Activated B cell treated with CpG ODN at 0.5 μM for 24 hours (primary cell): ENCODE measurements around the gene LUZP2. TPM values are rescaled to one million over a fixed set of nuclear protein-coding genes. Genes with fewer than 3 reads are reported as not detected.

Experiments used
- ATAC-seq: fragments of 200-7000 bp; cut with Tn5 transposase; one replicate; pipeline ENCODE4 v1.10.0; 2021; ENCODE audit warnings: low read depth, mild to moderate bottlenecking, moderate library complexity
- CTCF ChIA-PET: fragments of 350-600 bp; sonication (Branson Sonifier 250); formaldehyde crosslinking; loops from one replicate; lab custom pipeline; 2021; ENCODE audit warnings: antibody characterized with exemption; lab: Charles Lee
- POLR2A ChIA-PET: fragments of 350-600 bp; sonication (Branson Sonifier 250); formaldehyde crosslinking; loops from one replicate; lab custom pipeline; 2021; ENCODE audit warnings: antibody characterized with exemption; lab: Charles Lee
- DNase-seq: peaks from one replicate; pipeline ENCODE4 v3.0.0; 2022
- H3K27ac Mint-ChIP-seq: one replicate; pipeline ENCODE4 v1.8.0; 2020; ENCODE audit warnings: mixed read lengths
- H3K27me3 Mint-ChIP-seq: one replicate; pipeline ENCODE4 v1.8.0; 2021; ENCODE audit warnings: mixed read lengths
- H3K36me3 Mint-ChIP-seq: one replicate; pipeline ENCODE4 v1.8.0; 2021; ENCODE audit warnings: low read depth, mixed read lengths
- H3K4me1 Mint-ChIP-seq: one replicate; pipeline ENCODE4 v1.8.0; 2021; ENCODE audit warnings: mixed read lengths
- H3K4me3 Mint-ChIP-seq: one replicate; pipeline ENCODE4 v1.8.0; 2020; ENCODE audit warnings: mild to moderate bottlenecking, mixed read lengths
- H3K9me3 Mint-ChIP-seq: one replicate; pipeline ENCODE4 v1.8.0; 2020; ENCODE audit warnings: mixed read lengths
- intact Hi-C: fragments of 100-400 bp; cut with micrococcal nuclease; formaldehyde crosslinking; loops from one replicate; pipeline ENCODE4 v1.15.1; 2024
- total RNA-seq: library from RNA; stranded (reverse); gene quantifications from 2 replicates; pipeline ENCODE4 v1.2.3, GENCODE V29; 2022
- TF ChIP-seq, protein P1 (sequence below): fragments of 200-600 bp; IDR thresholded peaks from one replicate; pipeline ENCODE4 v1.8.0; 2022; ENCODE audit warnings: antibody characterized with exemption, mild to moderate bottlenecking

The LUZP2 gene
- total RNA-seq, 1 donor from 2014 or later = not detected

DNA sequence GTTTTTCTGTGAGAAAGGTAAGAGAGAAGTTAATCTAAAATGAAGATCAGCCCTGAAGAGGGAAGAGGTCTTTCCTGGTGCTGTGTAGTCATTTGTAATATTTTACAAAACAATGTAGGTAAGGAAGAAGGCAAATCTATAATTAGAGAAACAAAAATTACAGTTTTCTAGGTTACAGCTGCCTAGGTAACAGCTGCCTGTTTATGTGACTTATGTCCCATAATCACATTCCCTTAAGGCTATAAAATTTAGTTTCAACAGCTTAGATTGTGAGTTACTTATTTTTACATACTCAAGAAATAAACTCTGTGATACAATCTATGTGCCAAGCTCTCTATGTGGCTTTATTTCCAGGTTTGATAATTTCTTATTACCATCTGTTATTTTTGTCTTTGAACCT, 19.8 kb downstream of the LUZP2 start:
- intact Hi-C loops = no loop called here
- ChIA-PET POLR2A (no interaction called here), CTCF (no interaction called here)
- H3K9me3 Mint-ChIP-seq = no peaks in the 10 kb centered on the region
- H3K4me1 Mint-ChIP-seq = no peaks in the 10 kb centered on the region
- no peaks in the 10 kb centered on the region for H3K27me3 Mint-ChIP-seq
- TF ChIP-seq, protein P1, sequence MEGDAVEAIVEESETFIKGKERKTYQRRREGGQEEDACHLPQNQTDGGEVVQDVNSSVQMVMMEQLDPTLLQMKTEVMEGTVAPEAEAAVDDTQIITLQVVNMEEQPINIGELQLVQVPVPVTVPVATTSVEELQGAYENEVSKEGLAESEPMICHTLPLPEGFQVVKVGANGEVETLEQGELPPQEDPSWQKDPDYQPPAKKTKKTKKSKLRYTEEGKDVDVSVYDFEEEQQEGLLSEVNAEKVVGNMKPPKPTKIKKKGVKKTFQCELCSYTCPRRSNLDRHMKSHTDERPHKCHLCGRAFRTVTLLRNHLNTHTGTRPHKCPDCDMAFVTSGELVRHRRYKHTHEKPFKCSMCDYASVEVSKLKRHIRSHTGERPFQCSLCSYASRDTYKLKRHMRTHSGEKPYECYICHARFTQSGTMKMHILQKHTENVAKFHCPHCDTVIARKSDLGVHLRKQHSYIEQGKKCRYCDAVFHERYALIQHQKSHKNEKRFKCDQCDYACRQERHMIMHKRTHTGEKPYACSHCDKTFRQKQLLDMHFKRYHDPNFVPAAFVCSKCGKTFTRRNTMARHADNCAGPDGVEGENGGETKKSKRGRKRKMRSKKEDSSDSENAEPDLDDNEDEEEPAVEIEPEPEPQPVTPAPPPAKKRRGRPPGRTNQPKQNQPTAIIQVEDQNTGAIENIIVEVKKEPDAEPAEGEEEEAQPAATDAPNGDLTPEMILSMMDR = no peak
- no peaks in the 10 kb centered on the region for H3K36me3 Mint-ChIP-seq
- DNase-seq = no peak
- no peak overlapping the region for H3K4me3 Mint-ChIP-seq
- ATAC-seq = no peak
- H3K27ac Mint-ChIP-seq = no peak overlapping the region

DNA sequence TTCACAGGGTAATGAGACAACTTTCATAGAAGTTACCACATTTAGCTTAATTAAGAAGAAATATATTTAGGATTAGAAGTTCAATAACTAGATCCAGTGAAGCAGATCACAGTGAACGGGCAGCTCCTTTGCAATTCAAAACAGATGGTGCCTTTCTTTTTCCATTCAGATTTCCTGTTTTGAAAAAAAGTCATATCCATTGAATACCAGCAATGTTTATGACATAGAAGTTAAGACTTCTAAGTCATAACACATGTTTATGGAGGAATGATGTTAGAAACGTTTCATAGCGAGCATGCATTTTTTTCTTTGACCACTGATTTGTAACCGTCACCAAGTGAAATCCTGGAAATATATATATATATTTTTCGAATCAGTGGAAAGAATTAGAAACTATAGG, 24.7 kb downstream of the LUZP2 start:
- TF ChIP-seq, protein P1 = no peak
- no peak for DNase-seq
- intact Hi-C loops = no loop called here
- H3K4me1 Mint-ChIP-seq = no peaks in the 10 kb centered on the region
- no peak for ATAC-seq
- no peaks in the 10 kb centered on the region for H3K27me3 Mint-ChIP-seq
- H3K27ac Mint-ChIP-seq = no peak overlapping the region
- H3K36me3 Mint-ChIP-seq = no peaks in the 10 kb centered on the region
- POLR2A ChIA-PET = no interaction called here
- no peak overlapping the region for H3K4me3 Mint-ChIP-seq
- CTCF ChIA-PET = no interaction called here
- H3K9me3 Mint-ChIP-seq = no peaks in the 10 kb centered on the region

- POLR2A ChIA-PET = no interaction called here
- Mint-ChIP-seq H3K27ac (no peak overlapping the region), H3K4me3 (no peak overlapping the region), H3K36me3 (no peaks in the 10 kb centered on the region), H3K9me3 (no peaks in the 10 kb centered on the region), H3K27me3 (no peaks in the 10 kb centered on the region), H3K4me1 (no peaks in the 10 kb centered on the region)
- DNase-seq (no peak), ATAC-seq (no peak)
- TF ChIP-seq, protein P1 = no peak
- intact Hi-C loops = no loop called here
- CTCF ChIA-PET = no interaction called here
These were observed 27.3 kb downstream of the LUZP2 start for GRCh38 chr11:24524156-24524555.

GRCh38 chr11:24531528-24531927, 34.7 kb downstream of the LUZP2 start:
- Mint-ChIP-seq H3K4me1 (no peaks in the 10 kb centered on the region), H3K36me3 (no peaks in the 10 kb centered on the region), H3K9me3 (no peaks in the 10 kb centered on the region), H3K27ac (no peak overlapping the region), H3K27me3 (no peaks in the 10 kb centered on the region), H3K4me3 (no peak overlapping the region)
- no peak for ATAC-seq
- TF ChIP-seq, protein P1 = no peak
- no peak for DNase-seq
- ChIA-PET POLR2A (no interaction called here), CTCF (no interaction called here)
- intact Hi-C loops = no loop called here

DNA sequence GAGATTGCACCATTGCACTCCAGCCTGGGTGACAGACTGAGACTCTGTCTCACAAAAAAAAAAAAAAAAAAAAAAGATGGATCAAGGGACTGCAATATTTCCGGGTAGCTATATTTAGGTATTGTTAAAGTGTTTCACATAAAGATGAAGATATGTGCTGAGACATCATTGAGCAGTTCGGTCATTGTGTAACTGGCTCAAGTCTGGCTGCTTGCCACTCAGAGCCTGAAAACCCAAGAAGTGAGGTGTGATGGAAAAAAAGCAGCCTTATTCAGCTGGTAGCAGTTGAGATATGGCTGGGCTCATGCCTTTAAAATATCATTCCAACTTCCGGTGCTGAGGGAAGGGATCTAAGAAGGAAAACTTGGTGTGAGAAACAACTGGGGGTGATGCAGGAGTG, 46.9 kb downstream of the LUZP2 start:
- intact Hi-C loops = no loop called here
- H3K27ac Mint-ChIP-seq = no peak overlapping the region
- no peak overlapping the region for H3K4me3 Mint-ChIP-seq
- H3K4me1 Mint-ChIP-seq = no peaks in the 10 kb centered on the region
- H3K27me3 Mint-ChIP-seq = no peaks in the 10 kb centered on the region
- H3K9me3 Mint-ChIP-seq = peaks cover 11% of the 10 kb centered on the region
- ATAC-seq (no peak), DNase-seq (no peak)
- TF ChIP-seq, protein P1 = no peak
- POLR2A ChIA-PET = no interaction called here
- CTCF ChIA-PET = no interaction called here
- no peaks in the 10 kb centered on the region for H3K36me3 Mint-ChIP-seq
